Gastrocnemius medialis (tissue), 4 donors: ENCODE data around the gene DIPK1A.

Source experiments
- POLR2A ChIP-seq, 2 donors: fragments of 450-650 bp; IDR thresholded peaks; one replicate each; pipeline ENCODE4 v1.6.1; 2017; ENCODE audit warnings: antibody characterized with exemption in 2 of 2, mild to moderate bottlenecking in 2 of 2, moderate library complexity in 2 of 2
- TF ChIP-seq, protein P1 (sequence below), 5 experiments: fragments of 450-650 bp in 3 of 5; fragments of 200-600 bp in 2 of 5; sonication (generic) in 2 of 5; IDR thresholded peaks in 4 of 5; conservative IDR thresholded peaks in 1 of 5; 1 replicate in 4 of 5; 2 replicates in 1 of 5; pipeline ENCODE4 v1.5.1; 2016 to 2019; ENCODE audit warnings: antibody characterized with exemption in 5 of 5, mild to moderate bottlenecking in 3 of 5, moderate library complexity in 3 of 5

DNA sequence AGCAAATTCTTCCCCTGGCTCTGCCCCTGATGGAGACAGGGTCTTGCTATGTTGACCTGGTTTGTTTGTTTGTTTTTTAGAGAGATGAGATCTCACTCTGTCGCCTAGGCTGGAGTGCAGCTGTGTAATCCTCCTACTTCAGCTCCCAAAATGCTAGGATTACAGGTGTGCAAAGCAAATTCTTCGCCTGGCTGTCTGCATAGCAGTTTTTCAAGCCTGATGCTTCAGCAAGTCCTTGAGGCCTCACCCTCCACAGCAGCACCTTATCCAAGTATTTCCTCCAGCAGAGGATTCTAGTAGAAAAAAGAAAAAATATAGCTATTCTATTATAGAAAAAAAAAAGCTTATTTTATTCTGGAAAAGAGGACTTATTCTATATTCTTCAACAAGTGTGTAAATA, 144.5 kb downstream of the DIPK1A start:
- TF ChIP-seq, protein P1, sequence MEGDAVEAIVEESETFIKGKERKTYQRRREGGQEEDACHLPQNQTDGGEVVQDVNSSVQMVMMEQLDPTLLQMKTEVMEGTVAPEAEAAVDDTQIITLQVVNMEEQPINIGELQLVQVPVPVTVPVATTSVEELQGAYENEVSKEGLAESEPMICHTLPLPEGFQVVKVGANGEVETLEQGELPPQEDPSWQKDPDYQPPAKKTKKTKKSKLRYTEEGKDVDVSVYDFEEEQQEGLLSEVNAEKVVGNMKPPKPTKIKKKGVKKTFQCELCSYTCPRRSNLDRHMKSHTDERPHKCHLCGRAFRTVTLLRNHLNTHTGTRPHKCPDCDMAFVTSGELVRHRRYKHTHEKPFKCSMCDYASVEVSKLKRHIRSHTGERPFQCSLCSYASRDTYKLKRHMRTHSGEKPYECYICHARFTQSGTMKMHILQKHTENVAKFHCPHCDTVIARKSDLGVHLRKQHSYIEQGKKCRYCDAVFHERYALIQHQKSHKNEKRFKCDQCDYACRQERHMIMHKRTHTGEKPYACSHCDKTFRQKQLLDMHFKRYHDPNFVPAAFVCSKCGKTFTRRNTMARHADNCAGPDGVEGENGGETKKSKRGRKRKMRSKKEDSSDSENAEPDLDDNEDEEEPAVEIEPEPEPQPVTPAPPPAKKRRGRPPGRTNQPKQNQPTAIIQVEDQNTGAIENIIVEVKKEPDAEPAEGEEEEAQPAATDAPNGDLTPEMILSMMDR (IDR thresholded peaks at IDR 0.05 in 4 of 5, conservative IDR thresholded peaks at IDR 0.05 in 1 of 5), result no peak
- no peak for TF ChIP-seq POLR2A (IDR thresholded peaks at IDR 0.05)
